Astrocyte (in vitro differentiated cells and primary cell): Measurements from ENCODE around the gene AFAP1L2.

Experiments
- CTCF ChIP-seq: IDR thresholded peaks from 2 replicates; pipeline ENCODE4 v1.5.1; 2011; ENCODE audit warnings: low read depth, mild to moderate bottlenecking, inconsistent platforms, low read length, moderate library complexity; ENCODE audit not compliant: insufficient read depth
- EZH2 ChIP-seq: IDR thresholded peaks from 2 replicates; pipeline ENCODE4 v1.6.1; 2012; ENCODE audit warnings: mild to moderate bottlenecking, low read length, inconsistent platforms; ENCODE audit not compliant: insufficient read depth

GRCh38 chr10:114335614-114336013, 68.7 kb downstream of the AFAP1L2 start:
- TF ChIP-seq EZH2 (no peak), CTCF (no peak)
